Left colon (tissue), 2 donors: ENCODE measurements around the gene WNT2. TPM values are rescaled to one million over a fixed set of nuclear protein-coding genes. Genes with fewer than 3 reads are reported as not detected.

ENCODE experiments used
- ATAC-seq: fragments of 200-7000 bp; cut with Tn5 transposase; one replicate; pipeline ENCODE4 v1.9.1; 2020; ENCODE audit warnings: mild to moderate bottlenecking, moderate library complexity
- DNase-seq, 2 donors: peaks; one replicate each; pipeline ENCODE4 v3.0.0-alpha.2; 2020
- intact Hi-C, 2 donors: fragments of 100-400 bp; cut with DNase I in 1 of 2; cut with micrococcal nuclease in 1 of 2; formaldehyde crosslinking; loops; one replicate each; pipeline versions ENCODE4 v1.11.2 to v1.14.0; 2022; cut with DNase I, micrococcal nuclease
- total RNA-seq, 2 donors: library from RNA; stranded (reverse); fragmentation: NEBNext Ultra II Directional; extraction: Animal tissue kit (Norgen Biotek cat#: 25700); gene quantifications; one replicate each; pipeline ENCODE4 v1.2.1, GENCODE V29; 2021
- donor health status: DM: no; HTN: no; CAD: no.
- donor health status: DM: yes; HTN: yes; CAD: no.

Gene WNT2
- total RNA-seq, 2 donors from 2014 or later, result not detected

DNA sequence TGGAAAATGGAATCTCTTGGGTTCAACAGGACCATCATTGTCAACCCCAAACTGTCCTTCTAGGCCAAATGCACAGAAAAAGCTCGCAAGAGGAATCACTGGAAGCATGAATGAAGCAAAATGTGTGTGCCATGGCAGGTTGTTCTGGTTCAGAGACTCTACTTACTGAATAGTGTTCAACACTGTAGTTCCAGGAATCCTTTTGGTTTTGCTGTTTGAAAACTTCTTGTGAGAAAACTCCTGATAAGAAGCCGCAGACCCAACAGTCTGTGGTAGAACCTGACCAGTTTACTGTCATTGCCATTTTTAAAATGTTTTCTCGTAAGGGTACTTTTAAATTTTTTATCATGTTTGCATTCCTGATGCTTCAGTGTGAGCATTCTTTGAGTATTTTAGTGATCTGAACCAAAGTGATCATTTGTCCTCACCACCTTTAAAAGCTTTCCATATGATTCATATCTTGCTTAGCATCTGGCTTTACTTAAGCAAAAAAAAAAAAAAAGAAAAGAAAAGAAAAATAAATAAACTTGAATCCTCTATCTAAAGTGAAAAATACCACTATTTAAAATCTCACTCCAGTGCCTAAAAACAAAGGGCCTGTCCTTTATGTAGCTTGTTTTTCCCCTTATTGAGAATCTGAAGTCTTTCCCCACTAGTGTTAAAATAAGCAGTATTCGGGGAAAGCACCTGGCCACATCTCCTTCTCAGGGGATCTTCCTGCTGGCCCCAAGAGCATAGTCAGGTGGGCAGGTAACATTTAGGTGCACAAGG is 92.4 kb downstream of the WNT2 start:
- DNase-seq, result no peak
- no peak for ATAC-seq
- intact Hi-C loops, result no loop called here

DNA sequence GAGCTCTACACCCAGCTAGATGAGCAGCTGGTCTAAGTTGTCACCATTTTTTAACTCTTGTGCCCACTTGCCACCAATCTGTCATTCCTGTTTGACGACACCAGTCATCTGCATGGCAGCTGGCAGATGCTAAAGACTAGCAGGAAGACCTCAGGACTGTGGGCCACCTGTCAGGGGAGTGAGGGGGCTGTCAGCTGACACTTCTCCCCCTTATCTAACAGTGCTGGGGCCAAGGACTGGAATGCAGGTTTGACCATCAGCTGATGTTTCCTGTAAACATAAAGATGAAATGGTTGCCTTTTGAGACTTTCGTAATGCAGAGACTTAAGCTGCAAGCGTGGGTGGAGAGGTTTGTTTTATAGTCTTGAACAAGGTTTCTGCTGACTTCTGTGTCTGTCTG is 93.5 kb downstream of the WNT2 start:
- intact Hi-C loops, result no loop called here

DNA sequence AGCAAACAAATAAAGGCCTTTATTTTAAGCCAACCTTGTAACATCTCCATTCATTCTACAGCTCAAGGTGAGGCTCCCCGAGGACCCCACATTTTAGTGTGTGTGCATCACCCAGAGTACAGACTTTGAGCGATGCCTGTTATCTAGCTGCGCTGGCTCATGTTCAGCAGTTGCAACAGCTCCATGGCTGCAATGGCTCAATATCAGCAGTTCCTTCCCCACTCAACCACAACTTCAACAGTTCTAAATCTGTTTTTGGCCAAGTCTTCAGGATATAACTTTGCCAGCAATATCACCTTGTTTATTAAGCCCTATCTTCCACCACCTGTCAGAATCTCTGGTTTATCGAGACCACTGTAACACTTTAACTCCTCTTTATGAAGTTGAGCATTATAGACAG is 95.8 kb downstream of the WNT2 start:
- intact Hi-C loops, result no loop called here
- DNase-seq (no peak), ATAC-seq (no peak)

More for the DNA sequence above, 93.5 kb downstream of the WNT2 start:
- no peak for ATAC-seq
- no peak for DNase-seq

DNA sequence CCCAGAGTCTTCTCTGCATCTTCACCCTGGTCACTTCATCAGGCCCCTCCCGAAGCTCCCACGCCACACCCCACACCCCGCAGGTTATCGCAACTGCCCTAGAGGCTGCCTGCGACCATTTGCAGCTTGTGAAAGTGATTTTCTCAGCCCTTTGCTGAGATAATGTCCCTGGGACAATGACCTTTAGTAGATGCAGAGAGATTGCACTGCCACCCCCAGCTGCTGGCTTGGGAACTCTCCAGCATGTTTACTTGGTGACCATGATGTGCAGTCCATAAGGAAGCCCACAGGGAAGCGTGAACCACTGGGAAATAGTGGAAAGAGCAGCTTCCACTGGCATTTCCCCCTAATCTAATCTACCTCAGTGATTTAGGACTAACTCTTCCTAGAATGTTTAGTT is 97.3 kb downstream of the WNT2 start:
- DNase-seq, result no peak
- intact Hi-C loops, result no loop called here
- no peak for ATAC-seq

Other genes with a start within 250 kb of the WNT2 start
- not detected for gene ASZ1, start 104.4 kb upstream of the WNT2 start, total RNA-seq
- gene CFTR, start 157.0 kb upstream of the WNT2 start, total RNA-seq, result 100 to 1,000 TPM; 116 to 133 TPM